Measurements from ENCODE around the gene FAM90A26. TPM values are rescaled to one million over a fixed set of nuclear protein-coding genes. Genes with fewer than 3 reads are reported as not detected.
"Not testable (repeated sequence)": the region's sequence is repeated elsewhere in the genome, so short reads cannot be mapped to it uniquely, and the experiment has no call there.

Gene FAM90A26, protein sequence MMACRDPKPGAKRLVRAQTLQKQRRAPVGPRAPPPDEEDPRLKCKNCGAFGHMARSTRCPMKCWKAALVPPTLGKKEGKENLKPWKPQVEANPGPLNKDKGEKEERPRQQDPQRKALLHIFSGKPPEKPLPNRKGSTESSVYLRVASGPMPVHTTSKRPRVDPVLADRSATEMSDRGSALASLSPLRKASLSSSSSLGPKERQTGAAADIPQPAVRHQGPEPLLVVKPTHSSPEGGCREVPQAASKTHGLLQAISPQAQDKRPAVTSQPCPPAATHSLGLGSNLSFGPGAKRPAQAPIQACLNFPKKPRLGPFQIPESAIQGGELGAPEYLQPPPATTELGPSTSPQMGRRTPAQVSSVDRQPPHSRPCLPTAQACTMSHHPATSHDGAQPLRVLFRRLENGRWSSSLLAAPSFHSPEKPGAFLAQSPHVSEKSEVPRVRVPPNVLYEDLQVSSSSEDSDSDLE
- total RNA-seq = not detected

DNA sequence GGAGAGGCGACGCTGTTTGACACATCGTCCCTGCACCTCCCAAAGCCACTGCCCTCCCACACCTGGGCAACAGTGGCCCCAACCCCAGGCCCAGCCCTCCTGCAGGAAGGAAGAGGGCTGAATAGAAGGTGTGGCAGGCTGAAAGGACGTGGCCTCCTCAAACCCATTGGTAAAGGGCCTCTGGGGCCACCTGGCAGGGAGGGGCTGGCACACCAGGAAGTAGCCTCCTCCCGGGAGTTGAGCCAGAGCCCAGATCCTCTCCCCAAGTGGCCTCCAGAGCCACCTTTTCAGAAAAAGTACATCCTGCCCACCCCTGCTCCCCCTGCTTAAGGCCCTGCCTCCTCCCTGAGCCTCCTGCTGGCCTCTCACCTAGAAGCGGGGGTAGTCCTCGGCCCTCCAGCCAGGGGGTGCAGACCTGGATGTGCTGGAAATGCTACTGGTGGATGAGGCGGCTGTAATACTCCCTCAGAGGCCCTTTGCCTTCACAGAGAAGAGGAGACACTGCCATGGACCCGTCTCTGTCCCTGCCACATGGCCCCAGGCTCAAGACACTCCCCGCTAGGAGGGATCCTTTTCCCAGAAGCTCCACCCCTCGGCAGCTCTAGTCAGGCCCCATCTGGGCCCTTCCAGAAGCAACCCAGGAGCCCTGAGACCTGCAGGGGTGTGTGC, at the start of gene FAM90A26:
Gene FAM90A26 (plus strand): TSS at position 619 of the 669 bp plus-strand sequence. CDS start 2,764 bp downstream, outside the sequence.
- ATAC-seq (ENCODE audit: low read depth); H3K36me3 Mint-ChIP-seq; H3K27me3 Mint-ChIP-seq; H3K27ac Mint-ChIP-seq; POLR2A ChIA-PET; H3K4me3 Mint-ChIP-seq; DNase-seq; H3K9me3 Mint-ChIP-seq; H3K4me1 Mint-ChIP-seq: not testable (repeated sequence)

DNA sequence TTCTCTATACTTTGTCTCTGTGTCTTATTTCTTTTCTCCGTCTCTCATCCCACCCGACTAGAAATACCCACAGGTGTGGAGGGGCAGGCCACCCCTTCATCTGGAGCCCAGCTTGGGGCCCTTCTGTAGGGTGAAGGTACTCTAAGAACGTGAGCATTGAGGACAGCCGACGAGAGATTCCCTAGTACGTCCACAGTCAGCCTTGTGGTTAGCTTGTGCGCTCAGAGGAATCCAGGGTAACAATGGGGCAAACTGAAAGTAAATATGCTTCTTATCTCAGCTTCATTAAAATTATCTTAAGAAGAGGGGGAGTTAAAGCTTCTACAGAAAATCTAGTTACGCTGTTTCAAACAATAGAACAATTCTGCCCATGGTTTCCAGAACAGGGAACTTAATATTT, 47.5 kb upstream of the FAM90A26 start:
- H3K36me3 Mint-ChIP-seq; POLR2A ChIA-PET; H3K27ac Mint-ChIP-seq; ATAC-seq (ENCODE audit: low read depth); DNase-seq; H3K9me3 Mint-ChIP-seq; H3K4me3 Mint-ChIP-seq; H3K4me1 Mint-ChIP-seq: not testable (repeated sequence)
- peaks cover 15% of the 10 kb centered on the region for H3K27me3 Mint-ChIP-seq

DNA sequence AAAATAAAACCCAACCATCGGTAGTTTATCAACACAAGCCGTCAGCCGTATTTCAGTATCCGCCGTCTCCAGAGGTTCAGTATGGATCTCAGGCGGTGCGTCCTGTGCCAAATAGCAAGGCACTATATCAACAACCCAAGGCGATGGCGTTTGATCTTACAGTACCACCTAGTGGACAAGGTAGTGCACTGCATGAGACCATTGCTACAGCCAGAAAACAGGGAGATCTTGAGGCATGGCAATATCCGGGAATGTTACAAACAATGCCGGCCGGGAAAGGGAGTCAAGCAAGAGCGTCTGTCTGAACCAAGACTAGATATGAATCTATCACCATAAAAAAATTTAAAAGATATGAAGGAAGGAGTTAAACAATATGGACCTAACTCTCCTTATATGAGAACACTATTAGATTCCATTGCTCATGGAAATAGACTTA, 46.6 kb upstream of the FAM90A26 start:
- DNase-seq; H3K4me3 Mint-ChIP-seq; H3K9me3 Mint-ChIP-seq; H3K27ac Mint-ChIP-seq; H3K4me1 Mint-ChIP-seq; ATAC-seq (ENCODE audit: low read depth); H3K36me3 Mint-ChIP-seq; POLR2A ChIA-PET: not testable (repeated sequence)
- peaks cover 11% of the 10 kb centered on the region for H3K27me3 Mint-ChIP-seq

DNA sequence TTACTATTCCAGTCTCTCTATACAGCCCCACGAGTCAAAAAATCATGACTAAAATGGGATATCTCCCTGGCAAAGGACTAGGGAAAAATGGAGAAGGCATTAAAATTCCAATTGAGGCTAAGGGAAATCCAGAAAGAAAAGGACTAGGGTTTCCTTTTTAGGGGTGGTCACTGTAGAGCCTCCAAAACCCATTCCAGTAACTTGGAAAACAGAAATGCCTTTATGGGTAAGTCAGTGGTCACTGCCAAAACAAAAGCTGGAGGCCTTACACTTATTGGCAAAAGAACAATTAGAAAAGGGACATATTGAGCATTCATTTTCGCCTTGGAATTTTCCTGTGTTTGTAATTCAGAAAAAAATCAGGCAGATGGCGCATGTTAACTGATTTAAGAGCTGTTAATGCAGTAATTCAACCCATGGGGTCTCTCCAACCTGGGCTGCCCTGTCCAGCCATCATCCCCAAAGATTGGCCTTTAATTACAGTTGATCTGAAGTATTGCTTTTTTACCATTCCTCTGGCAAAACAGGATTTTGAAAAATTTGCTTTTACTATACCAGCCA, 44.5 kb upstream of the FAM90A26 start:
- DNase-seq; ATAC-seq (ENCODE audit: low read depth); H3K9me3 Mint-ChIP-seq; H3K27me3 Mint-ChIP-seq; H3K4me3 Mint-ChIP-seq; POLR2A ChIA-PET; H3K36me3 Mint-ChIP-seq; H3K4me1 Mint-ChIP-seq; H3K27ac Mint-ChIP-seq: not testable (repeated sequence)

DNA sequence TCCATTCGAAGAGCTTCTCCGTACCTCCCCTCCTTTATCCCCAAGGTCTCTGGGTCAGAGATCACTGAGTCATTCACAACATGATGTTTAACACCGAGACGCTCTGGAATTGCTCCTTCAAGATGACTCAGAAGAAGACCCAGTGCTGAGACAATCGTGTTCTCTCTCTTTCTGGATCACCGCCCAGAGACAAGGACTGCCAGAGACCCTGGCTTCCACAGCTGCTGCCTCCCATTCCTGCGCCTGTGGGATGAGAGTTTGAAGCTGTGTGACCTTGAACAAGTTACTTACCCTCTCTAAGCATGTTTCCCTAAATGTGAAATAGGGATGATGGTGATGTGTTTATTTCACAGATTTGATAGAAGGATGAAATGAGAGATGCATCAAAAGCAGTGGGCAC, 38.8 kb upstream of the FAM90A26 start:
- H3K9me3 Mint-ChIP-seq; ATAC-seq (ENCODE audit: low read depth); H3K4me3 Mint-ChIP-seq; POLR2A ChIA-PET; DNase-seq; H3K27ac Mint-ChIP-seq; H3K27me3 Mint-ChIP-seq; H3K4me1 Mint-ChIP-seq; H3K36me3 Mint-ChIP-seq: not testable (repeated sequence)

DNA sequence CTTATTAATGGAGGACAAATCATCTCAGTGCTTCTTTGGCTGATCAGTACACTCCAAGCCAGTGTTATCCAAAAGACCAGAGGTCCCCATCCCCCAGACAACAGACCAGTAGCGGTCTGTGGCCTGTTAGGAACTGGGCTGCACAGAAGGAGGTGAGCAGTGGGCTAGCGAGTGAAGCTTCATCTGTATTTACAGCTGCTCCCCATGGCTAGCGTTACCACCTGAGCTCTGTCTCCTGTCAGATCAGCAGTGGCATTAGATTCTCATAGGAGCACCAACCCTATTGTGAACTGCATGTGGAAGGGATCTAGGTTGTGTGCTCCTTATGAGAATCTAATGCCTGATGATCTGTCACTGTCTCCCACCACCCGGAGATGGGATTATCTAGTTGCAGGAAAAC, 37.4 kb upstream of the FAM90A26 start:
- H3K9me3 Mint-ChIP-seq; ATAC-seq (ENCODE audit: low read depth); H3K4me3 Mint-ChIP-seq; H3K27me3 Mint-ChIP-seq; H3K36me3 Mint-ChIP-seq; H3K4me1 Mint-ChIP-seq; POLR2A ChIA-PET; H3K27ac Mint-ChIP-seq; DNase-seq: not testable (repeated sequence)

DNA sequence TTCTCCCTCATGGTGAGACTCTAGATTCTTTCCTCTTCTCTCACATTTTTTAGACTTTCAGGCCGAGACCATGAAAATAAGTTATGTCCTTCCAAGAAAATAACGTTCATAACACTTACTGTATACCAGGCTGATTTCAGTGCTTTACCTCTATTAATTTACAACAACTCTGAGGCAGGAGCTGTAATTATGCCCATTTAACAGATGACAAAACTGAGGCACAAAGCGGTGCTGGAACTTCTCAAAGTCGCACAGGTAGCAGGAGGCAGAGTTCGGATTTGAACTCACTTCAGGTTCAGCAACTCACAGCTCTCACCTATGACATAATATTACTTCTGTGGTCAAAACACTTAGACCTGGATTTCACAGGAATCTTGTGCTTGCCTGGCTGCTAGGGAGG, 36.2 kb upstream of the FAM90A26 start:
- H3K4me3 Mint-ChIP-seq; H3K4me1 Mint-ChIP-seq; ATAC-seq (ENCODE audit: low read depth); H3K27ac Mint-ChIP-seq; H3K27me3 Mint-ChIP-seq; DNase-seq; POLR2A ChIA-PET; H3K36me3 Mint-ChIP-seq; H3K9me3 Mint-ChIP-seq: not testable (repeated sequence)

DNA sequence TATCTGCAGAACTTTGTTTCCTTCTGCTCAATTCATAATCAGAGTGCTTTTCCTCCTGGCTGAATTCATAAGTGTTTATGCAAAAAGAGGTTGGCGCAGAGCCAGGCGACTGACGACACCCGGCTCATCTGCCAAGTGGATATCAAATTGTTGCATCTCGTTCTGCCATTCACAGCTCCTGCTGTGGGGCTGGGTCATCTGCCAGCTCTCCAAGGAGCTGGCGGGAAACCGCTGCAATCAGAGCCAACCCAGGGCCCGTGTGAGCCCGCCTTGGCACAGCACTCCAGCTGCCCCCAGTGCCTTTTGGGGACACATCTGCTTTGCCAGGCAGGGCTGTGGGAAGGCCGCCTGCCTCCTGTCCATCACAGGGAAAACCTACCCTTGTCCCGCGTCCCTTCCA, 35.7 kb upstream of the FAM90A26 start:
- H3K4me1 Mint-ChIP-seq; H3K36me3 Mint-ChIP-seq; POLR2A ChIA-PET; H3K27me3 Mint-ChIP-seq; DNase-seq; ATAC-seq (ENCODE audit: low read depth); H3K27ac Mint-ChIP-seq; H3K4me3 Mint-ChIP-seq; H3K9me3 Mint-ChIP-seq: not testable (repeated sequence)

DNA sequence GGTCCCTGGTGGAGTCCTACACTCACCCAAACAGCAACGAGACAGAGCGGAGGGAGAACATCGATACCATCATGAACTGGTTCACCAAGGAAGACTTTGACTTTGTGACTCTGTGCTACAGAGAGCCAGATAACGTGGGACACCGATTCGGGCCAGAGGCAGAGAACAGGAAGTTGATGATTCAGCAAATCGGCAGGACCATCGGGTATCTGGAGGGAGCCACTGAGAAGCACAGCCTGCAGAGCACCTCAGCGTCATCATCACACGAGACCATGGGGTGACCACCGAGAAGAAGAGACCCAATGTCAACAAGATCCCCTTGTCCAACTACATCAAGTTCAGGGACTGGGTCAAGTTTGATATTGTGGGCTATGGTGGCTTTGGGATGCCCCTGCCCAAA, 29.2 kb upstream of the FAM90A26 start:
- H3K9me3 Mint-ChIP-seq; DNase-seq; H3K27me3 Mint-ChIP-seq; H3K27ac Mint-ChIP-seq; H3K36me3 Mint-ChIP-seq; POLR2A ChIA-PET; H3K4me3 Mint-ChIP-seq; H3K4me1 Mint-ChIP-seq; ATAC-seq (ENCODE audit: low read depth): not testable (repeated sequence)

DNA sequence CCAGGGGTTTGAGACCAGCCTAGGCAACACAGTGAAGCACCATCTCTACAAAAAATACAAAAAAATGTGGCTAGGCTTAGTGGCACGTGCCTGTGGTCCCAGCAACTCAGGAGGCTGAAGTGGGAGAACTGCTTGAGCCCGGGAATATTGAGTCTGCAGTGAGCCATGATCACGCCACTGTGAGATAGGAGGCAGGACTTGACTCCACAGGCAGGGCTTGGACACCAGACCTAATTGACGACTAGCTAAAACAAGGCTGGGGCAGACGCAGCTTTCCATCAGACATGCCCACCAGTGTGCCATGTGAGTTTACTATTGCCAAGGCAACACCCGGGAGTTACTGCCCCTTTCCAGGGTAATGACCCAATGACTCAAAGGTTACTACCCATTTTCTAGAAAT, 27.4 kb upstream of the FAM90A26 start:
- H3K27ac Mint-ChIP-seq; H3K4me1 Mint-ChIP-seq; DNase-seq; POLR2A ChIA-PET; H3K27me3 Mint-ChIP-seq; H3K36me3 Mint-ChIP-seq; H3K4me3 Mint-ChIP-seq; ATAC-seq (ENCODE audit: low read depth); H3K9me3 Mint-ChIP-seq: not testable (repeated sequence)

DNA sequence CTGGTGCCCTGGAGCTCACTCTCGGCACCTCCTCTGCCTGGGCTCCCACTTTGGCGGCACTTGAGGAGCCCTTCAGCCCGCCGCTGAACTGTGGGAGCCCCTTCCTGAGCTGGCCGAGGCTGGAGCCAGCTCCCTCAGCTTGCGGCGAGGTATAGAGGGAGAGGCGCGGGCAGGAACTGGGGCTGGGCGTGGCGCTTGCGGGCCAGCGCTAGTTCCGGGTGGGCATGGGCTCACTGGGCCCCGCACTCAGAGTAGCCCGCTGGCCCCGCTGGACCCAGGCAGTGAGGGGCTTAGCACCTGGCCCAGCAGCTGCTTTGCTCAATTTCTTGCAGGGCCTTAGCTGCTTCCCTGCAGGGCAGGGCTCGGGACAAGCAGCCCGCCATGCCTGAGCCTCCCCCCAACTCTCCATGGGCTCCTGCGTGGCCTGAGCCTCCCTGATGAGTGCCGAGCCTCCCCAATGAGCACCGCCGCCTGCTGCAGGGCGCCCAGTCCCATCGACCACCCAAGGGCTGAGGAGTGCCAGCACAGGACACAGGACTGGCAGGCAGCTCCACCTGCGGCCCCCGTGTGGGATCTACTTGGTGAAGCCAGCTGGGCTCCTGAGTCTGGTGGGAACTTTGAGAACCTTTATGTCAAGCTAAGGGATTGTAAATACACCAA, 26.7 kb upstream of the FAM90A26 start:
- Mint-ChIP-seq H3K4me3 (no peak overlapping the region), H3K36me3 (no peaks in the 10 kb centered on the region), H3K4me1 (no peaks in the 10 kb centered on the region), H3K27me3 (no peaks in the 10 kb centered on the region), H3K9me3 (no peaks in the 10 kb centered on the region), H3K27ac (no peak overlapping the region)
- DNase-seq (no peak), ATAC-seq (ENCODE audit: low read depth) (no peak)
- POLR2A ChIA-PET = no interaction called here

DNA sequence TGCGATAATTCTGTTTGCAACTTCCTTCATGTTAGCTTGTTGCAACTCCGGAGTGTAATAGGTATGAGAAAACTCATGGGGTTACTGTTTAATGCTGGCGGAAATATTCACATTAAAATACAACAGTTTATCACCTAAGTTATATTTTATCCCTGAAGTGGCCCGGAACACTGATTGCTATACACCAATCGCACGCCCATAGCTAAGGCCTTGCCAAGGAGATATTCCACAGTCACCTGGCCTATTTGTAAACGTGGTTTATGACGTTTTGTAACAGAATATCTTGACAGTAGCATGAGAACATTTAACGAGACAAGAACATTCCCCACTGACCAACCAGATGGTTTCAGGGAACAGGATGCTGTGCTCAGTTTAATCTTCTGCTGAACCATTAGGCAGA, 23.2 kb upstream of the FAM90A26 start:
- Mint-ChIP-seq H3K4me1 (peaks cover 2% of the 10 kb centered on the region), H3K4me3 (no peak overlapping the region), H3K9me3 (no peaks in the 10 kb centered on the region), H3K27me3 (no peaks in the 10 kb centered on the region), H3K27ac (no peak overlapping the region), H3K36me3 (no peaks in the 10 kb centered on the region)
- no peak for DNase-seq
- no peak for ATAC-seq (ENCODE audit: low read depth)
- POLR2A ChIA-PET = no interaction called here

DNA sequence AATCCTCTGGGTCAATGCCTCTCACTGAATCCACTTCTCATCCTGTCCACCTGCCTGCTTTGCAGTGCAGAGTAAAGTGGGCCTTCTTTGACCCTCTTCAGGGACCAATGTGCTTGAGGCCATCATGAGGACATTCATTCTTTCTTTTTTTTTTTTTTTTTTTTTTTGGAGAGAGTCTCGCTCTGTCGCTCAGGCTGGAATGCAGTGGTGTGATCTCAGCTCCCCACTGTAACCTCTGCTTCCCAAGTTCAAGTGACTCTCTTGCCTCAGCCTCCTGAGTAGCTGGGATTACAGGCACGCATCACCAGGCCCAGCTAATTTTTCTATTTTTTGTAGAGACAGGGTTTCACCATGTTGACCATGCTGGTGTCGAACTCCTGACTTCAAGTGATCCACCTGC, 22.8 kb upstream of the FAM90A26 start:
- ATAC-seq (ENCODE audit: low read depth); H3K27me3 Mint-ChIP-seq; POLR2A ChIA-PET; H3K9me3 Mint-ChIP-seq; H3K27ac Mint-ChIP-seq; H3K36me3 Mint-ChIP-seq; H3K4me1 Mint-ChIP-seq; H3K4me3 Mint-ChIP-seq; DNase-seq: not testable (repeated sequence)
